ENCODE measurements around the gene C2orf74. TPM values are rescaled to one million over a fixed set of nuclear protein-coding genes. Genes with fewer than 3 reads are reported as not detected.
A peak's percentile ranks its signal among the peaks of the same experiment; 100 is the strongest.
"Not testable (repeated sequence)": the region's sequence is repeated elsewhere in the genome, so short reads cannot be mapped to it uniquely, and the experiment has no call there.

Gene C2orf74
- 2.9 TPM for total RNA-seq

GRCh38 chr2:61161888-61162287 lies at the start of gene C2orf74:
C2orf74 (plus strand) TSS chr2:61162188; CDS start chr2:61162515, 327 bp downstream.
- DNase-seq (ENCODE audit: low spot score in 2 of 2) (no peak), FAIRE-seq (no peak)

DNA sequence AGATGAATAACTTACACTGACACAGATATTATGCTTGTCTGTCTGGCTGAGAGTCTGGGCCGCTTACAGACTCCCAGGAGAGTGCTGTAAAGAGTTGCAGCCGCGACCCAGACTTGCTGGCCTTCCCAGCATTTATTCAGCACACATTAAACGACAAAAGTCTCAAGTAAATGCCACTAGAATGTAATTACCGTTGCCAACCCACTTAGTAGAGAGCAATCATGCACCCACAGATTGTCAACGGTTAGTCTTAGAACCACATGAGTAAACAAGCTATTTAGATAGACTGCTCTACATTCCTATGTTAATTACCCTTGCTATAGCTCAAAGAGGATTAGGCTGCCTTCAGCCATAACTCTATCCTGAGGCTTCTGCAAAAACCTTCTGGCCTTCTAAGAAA lies 47.8 kb upstream of the C2orf74 start:
- no peak for FAIRE-seq
- DNase-seq (ENCODE audit: low spot score in 2 of 2), result no peak

- DNase-seq (ENCODE audit: low spot score in 2 of 2) (no peak), FAIRE-seq (peak; percentile 15)
These were observed 45.7 kb upstream of the C2orf74 start for GRCh38 chr2:61116302-61116701.

DNA sequence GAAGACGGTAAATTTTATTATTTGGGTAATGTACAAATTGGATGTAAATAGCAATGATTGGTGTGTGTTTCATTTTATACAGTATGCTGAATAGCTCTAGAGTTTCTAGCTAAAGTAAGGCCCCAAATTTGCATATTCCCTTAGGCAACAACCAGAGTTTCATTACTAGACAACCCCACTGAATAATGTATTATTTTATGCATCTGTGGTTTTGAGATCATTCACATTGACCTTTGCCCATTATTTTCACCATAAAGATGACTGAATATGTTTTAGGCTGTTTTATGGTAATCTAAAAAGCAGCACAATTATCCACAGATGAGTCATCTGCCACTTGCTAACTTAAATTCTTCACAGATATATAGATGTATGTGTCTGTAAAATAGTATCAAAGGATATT lies 44.5 kb upstream of the C2orf74 start:
- FAIRE-seq, result no peak

DNA sequence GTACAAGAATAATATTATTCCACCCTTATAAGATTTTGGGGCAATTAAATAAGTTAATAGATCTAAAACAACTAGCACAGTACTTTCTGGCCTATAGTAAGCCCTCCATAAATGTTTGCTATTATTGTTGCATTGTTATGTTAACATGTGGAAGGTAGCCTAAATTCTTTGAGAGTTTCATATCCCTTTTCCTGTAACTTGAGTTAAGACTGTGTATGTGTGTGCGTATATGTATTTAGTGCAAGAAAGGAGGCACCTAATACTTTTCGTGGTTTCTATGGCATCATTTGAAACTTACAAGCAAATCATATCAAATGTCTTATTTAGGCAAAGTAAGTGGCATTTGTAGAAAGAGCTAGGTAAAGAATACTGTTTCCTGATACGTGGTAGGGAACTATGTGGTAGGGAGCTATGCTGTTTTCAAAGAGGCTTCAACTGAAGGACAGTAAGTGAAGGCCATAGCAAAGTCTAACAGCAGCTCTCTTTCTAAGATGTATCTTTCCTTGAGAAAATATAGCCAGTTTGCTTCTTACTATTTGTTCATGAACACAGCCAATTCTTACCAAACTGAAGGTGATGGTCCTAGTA lies 36.8 kb upstream of the C2orf74 start:
- DNase-seq (ENCODE audit: low spot score in 2 of 2) (no peak), FAIRE-seq (no peak)

More for the DNA sequence above, 44.5 kb upstream of the C2orf74 start:
- no peak for DNase-seq (ENCODE audit: low spot score in 2 of 2)

DNA sequence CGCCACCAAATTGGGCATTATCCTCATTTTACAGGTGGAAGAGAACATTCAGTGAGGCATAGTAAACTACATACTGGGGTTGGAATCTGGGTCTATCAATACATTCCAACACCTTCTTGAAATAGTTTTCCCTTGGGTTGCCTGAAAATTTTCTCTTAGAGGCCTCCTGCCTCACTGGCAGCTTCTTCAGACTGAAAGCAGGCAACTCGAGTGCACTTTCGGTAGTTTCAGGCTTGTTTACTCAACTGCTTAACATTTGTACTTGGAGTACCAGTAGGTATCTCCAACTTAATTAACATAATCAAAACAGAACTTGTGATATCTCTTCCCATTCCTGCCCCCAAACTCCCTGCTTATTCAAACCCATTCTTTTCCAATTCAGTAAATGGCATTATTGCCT lies 36.2 kb upstream of the C2orf74 start:
- no peak for DNase-seq (ENCODE audit: low spot score in 2 of 2)
- FAIRE-seq, result no peak

GRCh38 chr2:61128122-61128521 lies 33.9 kb upstream of the C2orf74 start:
- not testable (repeated sequence) for DNase-seq (ENCODE audit: low spot score in 2 of 2); FAIRE-seq

DNA sequence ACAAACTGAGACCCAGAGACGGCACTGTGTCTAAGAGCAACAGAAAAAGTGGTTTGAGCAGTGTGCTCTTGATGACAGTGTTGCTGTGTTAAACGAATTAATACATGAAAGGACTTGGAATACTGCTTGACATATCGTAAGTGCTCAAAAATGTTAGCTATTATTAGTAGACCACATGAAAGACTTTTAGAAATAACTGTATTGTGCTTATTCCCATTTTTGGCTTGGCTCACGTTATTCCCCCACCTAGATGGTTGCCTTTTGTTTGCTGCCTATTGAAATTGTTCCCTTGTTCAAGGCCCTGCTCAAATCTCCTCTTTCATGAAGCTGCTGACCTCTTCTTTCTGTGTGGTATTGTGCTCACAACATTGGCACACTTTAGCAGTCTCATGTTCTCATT lies 27.8 kb upstream of the C2orf74 start:
- FAIRE-seq (no peak), DNase-seq (ENCODE audit: low spot score in 2 of 2) (no peak)

- FAIRE-seq (no peak), DNase-seq (ENCODE audit: low spot score in 2 of 2) (peak in 1 of 2 donors; percentile 16)
These were observed 26.5 kb upstream of the C2orf74 start for GRCh38 chr2:61135510-61135909.

- FAIRE-seq (no peak), DNase-seq (ENCODE audit: low spot score in 2 of 2) (no peak)
These were observed 23.1 kb upstream of the C2orf74 start for GRCh38 chr2:61138859-61139258.

DNA sequence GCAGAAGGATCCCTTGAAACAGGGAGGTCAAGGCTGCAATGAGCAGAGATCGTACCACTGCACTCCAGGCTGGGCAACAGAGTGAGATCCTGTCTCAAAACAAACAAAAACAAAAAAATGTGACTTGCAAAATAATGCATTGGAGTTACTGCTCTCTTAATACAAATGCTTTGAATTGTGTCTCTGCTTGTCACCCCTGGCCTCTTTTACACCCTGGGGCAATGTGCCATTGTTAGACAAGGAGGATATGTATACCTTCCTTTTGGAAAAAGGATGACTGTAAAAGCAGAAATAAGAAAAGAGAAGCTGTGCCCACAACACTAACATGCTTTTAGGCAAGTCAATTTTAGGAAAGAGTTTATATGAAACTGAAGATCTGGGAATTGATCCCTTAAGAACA lies 20.8 kb upstream of the C2orf74 start:
- no peak for FAIRE-seq
- DNase-seq (ENCODE audit: low spot score in 2 of 2), result no peak

DNA sequence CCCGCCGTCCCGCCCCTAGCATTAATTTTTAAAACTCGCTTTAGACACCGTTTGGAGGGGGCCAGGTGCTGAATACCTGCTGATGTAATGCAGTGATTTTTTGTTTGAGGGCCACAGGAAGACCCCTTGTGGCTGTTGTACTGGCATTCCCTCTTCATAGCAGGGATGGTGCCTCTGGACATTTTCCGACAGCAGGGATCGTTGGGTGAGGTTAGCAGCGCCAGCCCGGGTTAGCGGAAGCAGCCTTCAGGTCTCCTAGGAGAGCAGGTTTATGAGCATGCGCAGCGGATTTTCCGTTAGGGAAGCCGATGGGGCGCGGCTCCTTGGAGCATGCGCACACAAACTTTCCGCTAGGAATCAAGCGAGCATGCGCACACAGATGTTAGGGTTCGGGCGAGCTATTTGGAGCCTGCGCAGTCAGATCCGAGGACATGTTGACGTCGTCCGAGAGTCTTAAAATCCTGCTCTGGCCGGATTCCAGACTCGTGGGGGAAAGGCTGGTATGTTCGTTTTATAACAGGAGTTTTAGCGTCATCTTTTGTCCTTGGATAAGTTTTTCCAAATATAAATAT lies 17.2 kb upstream of the C2orf74 start:
- peak; percentile 55 for FAIRE-seq
- DNase-seq (ENCODE audit: low spot score in 2 of 2), result peak; percentile 70 to 83

DNA sequence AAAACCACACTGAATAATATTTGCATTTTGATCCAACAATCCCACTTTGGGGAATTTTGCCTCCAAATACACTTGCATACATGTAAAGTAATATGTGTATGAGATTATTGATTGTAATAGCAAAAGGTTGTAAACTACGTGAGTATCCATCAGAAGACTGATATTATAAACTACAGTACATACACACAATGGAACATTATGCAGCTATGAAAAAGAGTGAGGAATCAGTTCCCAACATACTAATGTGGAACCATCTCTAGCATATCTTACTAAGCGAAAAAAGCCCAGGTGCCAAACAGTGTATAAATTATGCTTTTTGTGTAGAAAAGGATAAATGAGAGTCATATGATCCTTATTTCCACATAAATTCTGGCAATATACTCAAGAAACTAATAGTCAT lies 16.0 kb upstream of the C2orf74 start:
- DNase-seq (ENCODE audit: low spot score in 2 of 2), result no peak
- no peak for FAIRE-seq

- DNase-seq (ENCODE audit: low spot score in 2 of 2), result not testable (repeated sequence)
These were observed 13.9 kb upstream of the C2orf74 start for GRCh38 chr2:61148091-61148490.

GRCh38 chr2:61149074-61149473 lies 12.9 kb upstream of the C2orf74 start:
- FAIRE-seq (no peak), DNase-seq (ENCODE audit: low spot score in 2 of 2) (no peak)

More at GRCh38 chr2:61148091-61148490, 13.9 kb upstream of the C2orf74 start:
- FAIRE-seq, result not testable (repeated sequence)

DNA sequence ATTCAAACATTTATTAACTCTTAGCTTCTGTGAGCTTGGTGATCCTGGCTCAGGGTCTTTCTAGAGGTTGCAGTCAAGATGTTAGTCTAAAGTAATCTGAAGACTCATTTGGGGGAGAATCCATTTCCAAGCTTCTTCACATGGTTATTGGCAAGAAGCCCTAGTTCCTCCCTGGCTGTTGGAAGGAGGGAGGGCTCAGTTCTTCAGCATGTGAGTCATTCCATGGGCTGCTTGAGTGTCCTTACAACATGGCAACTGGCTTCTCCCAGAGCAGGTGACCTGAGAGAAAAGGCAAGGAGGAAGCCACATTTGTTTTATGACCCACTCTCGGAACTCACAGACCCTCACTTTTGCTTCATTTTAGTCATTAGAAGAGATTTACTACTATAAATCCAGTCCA lies 10.6 kb upstream of the C2orf74 start:
- FAIRE-seq, result no peak

GRCh38 chr2:61157371-61158003 lies 4.5 kb upstream of the C2orf74 start:
- no peak for FAIRE-seq
- no peak for DNase-seq (ENCODE audit: low spot score in 2 of 2)

More for the DNA sequence above, 10.6 kb upstream of the C2orf74 start:
- DNase-seq (ENCODE audit: low spot score in 2 of 2), result no peak

DNA sequence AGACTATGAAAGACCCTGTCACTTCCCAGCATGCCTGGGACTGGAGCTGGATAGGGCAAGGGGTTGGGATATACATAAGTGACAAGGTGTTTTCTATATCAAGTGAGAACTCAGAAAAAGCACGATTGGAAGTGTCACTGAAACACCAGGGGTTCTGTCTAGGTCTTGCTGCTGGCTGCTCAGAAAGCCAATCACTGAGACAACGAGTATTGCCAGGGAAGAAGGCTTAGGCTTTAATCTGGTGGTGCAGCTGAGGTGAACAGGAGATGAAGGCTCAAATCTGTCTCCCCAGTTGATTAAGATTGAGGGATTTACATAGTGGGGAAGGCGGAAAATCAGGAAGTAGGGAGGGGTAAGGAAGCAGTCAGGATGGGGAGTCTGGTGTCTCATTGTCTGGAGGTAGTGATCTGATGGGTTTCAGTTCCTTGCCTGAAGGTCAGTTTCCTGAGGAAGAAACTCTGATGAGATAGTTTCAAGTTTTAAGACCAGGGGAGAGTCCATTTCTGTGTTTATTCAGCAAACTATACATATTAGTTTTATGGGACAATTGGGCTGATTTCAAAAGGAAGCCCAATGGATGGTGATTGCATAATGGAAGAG lies 3.5 kb upstream of the C2orf74 start:
- DNase-seq (ENCODE audit: low spot score in 2 of 2) (no peak), FAIRE-seq (no peak)

DNA sequence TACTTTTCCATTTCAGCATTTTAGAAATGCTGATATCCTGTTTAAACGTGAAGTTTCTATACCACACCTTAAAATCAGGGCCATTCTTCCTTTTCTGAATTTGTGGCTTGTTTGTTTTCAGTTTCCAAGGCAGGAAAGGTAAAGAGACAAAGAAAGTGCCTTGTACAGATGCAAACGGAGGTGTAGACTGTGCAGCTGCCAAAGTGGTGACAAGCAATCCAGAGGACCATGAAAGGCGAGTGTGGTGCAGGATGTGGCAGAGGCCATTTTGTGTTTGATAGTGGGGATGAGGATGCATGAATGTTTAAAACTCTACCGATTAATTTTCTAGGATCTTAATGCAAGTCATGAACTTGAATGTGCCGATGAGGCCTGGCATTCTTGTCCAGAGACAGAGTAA lies 733 bp downstream of the C2orf74 start:
- no peak for FAIRE-seq

GRCh38 chr2:61165082-61165481 lies 3.1 kb downstream of the C2orf74 start:
- not testable (repeated sequence) for FAIRE-seq; DNase-seq (ENCODE audit: low spot score in 2 of 2)

More for the DNA sequence above, 733 bp downstream of the C2orf74 start:
- no peak for DNase-seq (ENCODE audit: low spot score in 2 of 2)

DNA sequence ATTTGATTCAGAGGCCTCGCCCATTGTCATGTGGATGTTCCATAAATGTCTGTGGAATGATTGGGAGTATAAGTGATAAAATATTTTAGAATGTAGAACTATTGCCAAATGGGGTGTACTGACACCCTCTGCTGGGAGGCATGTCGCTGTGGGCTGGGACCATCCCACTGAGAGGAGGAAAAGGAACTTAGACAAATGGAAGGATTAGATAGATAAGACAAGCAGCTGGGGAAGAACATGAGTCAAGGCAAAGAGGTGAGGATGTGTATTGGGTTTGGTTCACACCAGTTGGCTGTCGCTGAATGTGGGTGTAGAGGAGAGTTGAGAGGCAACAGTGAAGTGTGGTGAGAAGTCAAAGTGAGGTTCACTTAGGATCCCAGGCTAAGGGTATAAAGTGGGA lies 4.0 kb downstream of the C2orf74 start:
- DNase-seq (ENCODE audit: low spot score in 2 of 2) (no peak), FAIRE-seq (no peak)

Measured in frontal cortex (tissue), 4 donors.